Measurements from ENCODE around the gene ZNF764.

The ZNF764 gene

GRCh38 chr16:30601966-30602365 lies 43.8 kb upstream of the ZNF764 start:
- H3K27me3 ChIP-seq (ENCODE audit: insufficient read depth, low read length, poor library complexity, severe bottlenecking), result no peaks in the 10 kb centered on the region
- H3K36me3 ChIP-seq (ENCODE audit: insufficient read depth, low read length), result peaks cover 26% of the 10 kb centered on the region; the same call in 1 of the 2 replicates
- TF ChIP-seq EZH2phosphoT487 (IDR thresholded peaks at IDR 0.05; ENCODE audit: borderline replicate concordance) (no peak), CTCF (conservative IDR thresholded peaks at IDR 0.05; ENCODE audit: low read length) (no peak)
- H4K20me1 ChIP-seq (ENCODE audit: insufficient read depth, low read length, poor library complexity, severe bottlenecking), result no peaks in the 10 kb centered on the region
- no peak overlapping the region for H3K9ac ChIP-seq (ENCODE audit: low read depth, low read length, poor library complexity, severe bottlenecking)
- H3K4me1 ChIP-seq (ENCODE audit: insufficient read depth, low read length, poor library complexity, severe bottlenecking), result no peaks in the 10 kb centered on the region
- no peaks in the 10 kb centered on the region for H3K9me3 ChIP-seq (ENCODE audit: insufficient read depth, low read depth, low read length)
- no peak overlapping the region for H3K4me3 ChIP-seq (ENCODE audit: low read length, poor library complexity, severe bottlenecking)
- H3K4me2 ChIP-seq (ENCODE audit: low read depth, low read length, poor library complexity, severe bottlenecking), result no peak overlapping the region
- H3F3A ChIP-seq (ENCODE audit: low read depth), result no peaks in the 10 kb centered on the region
- peaks cover 20% of the 10 kb centered on the region; the same call in 1 of the 2 replicates for H3K79me2 ChIP-seq (ENCODE audit: insufficient read depth, low read length)
- H3K9me2 ChIP-seq (replicated peaks; ENCODE audit: low read depth, low read length), result no peaks in the 10 kb centered on the region
- no peak overlapping the region for H2AFZ ChIP-seq (ENCODE audit: low read length)

- Histone ChIP-seq H3K79me2 (ENCODE audit: insufficient read depth, low read length) (peaks cover 11% of the 10 kb centered on the region; the same call in 1 of the 2 replicates), H3F3A (ENCODE audit: low read depth) (no peaks in the 10 kb centered on the region), H3K4me1 (ENCODE audit: insufficient read depth, low read length, poor library complexity, severe bottlenecking) (no peaks in the 10 kb centered on the region), H3K27me3 (ENCODE audit: insufficient read depth, low read length, poor library complexity, severe bottlenecking) (no peaks in the 10 kb centered on the region), H3K36me3 (ENCODE audit: insufficient read depth, low read length) (peaks cover 26% of the 10 kb centered on the region; the same call in 1 of the 2 replicates), H3K4me3 (ENCODE audit: low read length, poor library complexity, severe bottlenecking) (no peak overlapping the region), H3K9me2 (replicated peaks; ENCODE audit: low read depth, low read length) (no peaks in the 10 kb centered on the region), H2AFZ (ENCODE audit: low read length) (no peak overlapping the region), H3K9me3 (ENCODE audit: insufficient read depth, low read depth, low read length) (no peaks in the 10 kb centered on the region), H4K20me1 (ENCODE audit: insufficient read depth, low read length, poor library complexity, severe bottlenecking) (no peaks in the 10 kb centered on the region), H3K4me2 (ENCODE audit: low read depth, low read length, poor library complexity, severe bottlenecking) (no peak overlapping the region), H3K9ac (ENCODE audit: low read depth, low read length, poor library complexity, severe bottlenecking) (no peak overlapping the region)
- TF ChIP-seq EZH2phosphoT487 (IDR thresholded peaks at IDR 0.05; ENCODE audit: borderline replicate concordance), result no peak
- TF ChIP-seq CTCF (conservative IDR thresholded peaks at IDR 0.05; ENCODE audit: low read length), result no peak
These were observed 42.8 kb upstream of the ZNF764 start for GRCh38 chr16:30600929-30601328.

GRCh38 chr16:30600215-30600614 lies 42.0 kb upstream of the ZNF764 start:
- no peaks in the 10 kb centered on the region for H3K27me3 ChIP-seq (ENCODE audit: insufficient read depth, low read length, poor library complexity, severe bottlenecking)

More at GRCh38 chr16:30600215-30600614, 42.0 kb upstream of the ZNF764 start:
- Histone ChIP-seq H3K4me1 (ENCODE audit: insufficient read depth, low read length, poor library complexity, severe bottlenecking) (no peaks in the 10 kb centered on the region), H3K9me2 (replicated peaks; ENCODE audit: low read depth, low read length) (no peaks in the 10 kb centered on the region), H3K79me2 (ENCODE audit: insufficient read depth, low read length) (peaks cover 5% of the 10 kb centered on the region; the same call in 1 of the 2 replicates), H4K20me1 (ENCODE audit: insufficient read depth, low read length, poor library complexity, severe bottlenecking) (no peaks in the 10 kb centered on the region), H3F3A (ENCODE audit: low read depth) (no peaks in the 10 kb centered on the region), H3K4me3 (ENCODE audit: low read length, poor library complexity, severe bottlenecking) (no peak overlapping the region), H3K4me2 (ENCODE audit: low read depth, low read length, poor library complexity, severe bottlenecking) (no peak overlapping the region), H3K9me3 (ENCODE audit: insufficient read depth, low read depth, low read length) (no peaks in the 10 kb centered on the region), H3K36me3 (ENCODE audit: insufficient read depth, low read length) (peaks cover 24% of the 10 kb centered on the region; the same call in 1 of the 2 replicates), H3K9ac (ENCODE audit: low read depth, low read length, poor library complexity, severe bottlenecking) (no peak overlapping the region), H2AFZ (ENCODE audit: low read length) (no peak overlapping the region)
- TF ChIP-seq EZH2phosphoT487 (IDR thresholded peaks at IDR 0.05; ENCODE audit: borderline replicate concordance) (no peak), CTCF (conservative IDR thresholded peaks at IDR 0.05; ENCODE audit: low read length) (no peak)
